ENCODE results near the gene DDX3X.

The DDX3X gene

DNA sequence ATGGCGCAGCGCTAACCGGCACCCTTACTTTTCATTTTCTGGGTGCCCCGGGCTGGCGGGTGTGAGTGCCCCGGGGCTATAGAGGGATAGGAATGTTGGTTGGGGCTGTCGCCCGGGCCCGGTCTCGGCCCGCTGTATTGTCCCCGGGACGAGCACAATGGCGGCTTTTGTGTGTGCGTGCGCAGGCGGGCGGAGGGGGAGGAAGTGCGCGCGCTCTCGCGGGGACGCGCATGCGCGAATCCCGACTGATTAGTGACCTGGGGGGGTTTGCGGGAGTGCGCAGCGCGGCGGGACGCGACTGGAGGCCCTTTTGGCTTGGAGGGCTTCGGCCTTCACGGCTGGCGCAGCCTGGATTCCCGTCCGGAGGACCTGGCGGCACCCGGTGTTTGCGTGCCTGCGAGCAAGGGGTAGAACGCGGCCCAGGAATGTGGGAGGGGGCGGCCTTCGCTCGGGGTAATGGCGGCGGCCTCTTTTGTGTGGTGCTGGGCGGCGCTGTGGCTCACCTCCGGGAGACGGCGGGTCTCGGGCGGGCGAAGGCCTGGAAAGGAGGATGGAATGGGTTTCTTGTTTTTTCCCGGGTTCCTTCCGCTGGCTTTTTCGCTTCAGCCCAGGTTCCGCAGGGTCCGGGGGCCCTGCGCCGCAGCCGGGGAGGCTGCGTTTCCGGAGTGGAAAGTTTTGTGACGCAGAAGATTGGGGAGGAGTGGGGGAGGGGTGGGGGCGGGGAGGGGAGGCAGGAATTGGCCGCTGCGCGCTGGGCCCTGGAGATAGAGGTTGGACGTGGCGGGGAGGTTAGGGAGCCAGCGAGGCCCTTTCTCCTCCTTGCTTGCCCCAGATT, 618 bp downstream of the DDX3X start (continued):
- TF ChIP-seq, protein P1, sequence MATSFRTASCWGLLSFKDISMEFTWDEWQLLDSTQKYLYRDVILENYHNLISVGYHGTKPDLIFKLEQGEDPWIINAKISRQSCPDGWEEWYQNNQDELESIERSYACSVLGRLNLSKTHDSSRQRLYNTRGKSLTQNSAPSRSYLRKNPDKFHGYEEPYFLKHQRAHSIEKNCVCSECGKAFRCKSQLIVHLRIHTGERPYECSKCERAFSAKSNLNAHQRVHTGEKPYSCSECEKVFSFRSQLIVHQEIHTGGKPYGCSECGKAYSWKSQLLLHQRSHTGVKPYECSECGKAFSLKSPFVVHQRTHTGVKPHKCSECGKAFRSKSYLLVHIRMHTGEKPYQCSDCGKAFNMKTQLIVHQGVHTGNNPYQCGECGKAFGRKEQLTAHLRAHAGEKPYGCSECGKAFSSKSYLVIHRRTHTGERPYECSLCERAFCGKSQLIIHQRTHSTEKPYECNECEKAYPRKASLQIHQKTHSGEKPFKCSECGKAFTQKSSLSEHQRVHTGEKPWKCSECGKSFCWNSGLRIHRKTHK (tag by site-specific recombination; IDR thresholded peaks at IDR 0.05): no peak
- TF ChIP-seq ZNF561 (tag by site-specific recombination; IDR thresholded peaks at IDR 0.05; ENCODE audit: borderline replicate concordance) (0 out of 2 replicates have a peak, but pooled peaks have one; percentile 25), HOXD13 (CRISPR knock-in tag; IDR thresholded peaks at IDR 0.05; ENCODE audit: borderline replicate concordance) (no peak; the same call in 1 of the 2 replicates), ZNF558 (tag by site-specific recombination; IDR thresholded peaks at IDR 0.05) (no peak), ZNF266 (tag by site-specific recombination; IDR thresholded peaks at IDR 0.05; ENCODE audit: low read depth) (no peak), PRDM1 (tag by site-specific recombination; IDR thresholded peaks at IDR 0.05) (no peak), ZNF2 (tag by site-specific recombination; IDR thresholded peaks at IDR 0.05) (no peak; the same call in 1 of the 2 replicates), ZNF600 (tag by site-specific recombination; IDR thresholded peaks at IDR 0.05) (peak; percentile 15; the same call in 1 of the 2 replicates), SETDB1 (IDR thresholded peaks at IDR 0.05; ENCODE audit: insufficient read length, low read length) (no peak), GLI2 (tag by site-specific recombination; IDR thresholded peaks at IDR 0.05; ENCODE audit: borderline replicate concordance, low read depth) (no peak), ZBTB17 (tag by site-specific recombination; IDR thresholded peaks at IDR 0.05) (no peak), ZNF324 (tag by site-specific recombination; IDR thresholded peaks at IDR 0.05) (0 out of 2 replicates have a peak, but pooled peaks have one; percentile 24), ZNF560 (tag by site-specific recombination; IDR thresholded peaks at IDR 0.05; ENCODE audit: borderline replicate concordance) (no peak), ZBTB8A (tag by site-specific recombination; IDR thresholded peaks at IDR 0.05) (no peak), ZNF843 (tag by site-specific recombination; IDR thresholded peaks at IDR 0.05) (no peak), ZFP37 (tag by site-specific recombination; IDR thresholded peaks at IDR 0.05) (peak; percentile 21; the same call in 1 of the 2 replicates), ZNF121 (tag by site-specific recombination; IDR thresholded peaks at IDR 0.05) (no peak), ZNF473 (tag by site-specific recombination; IDR thresholded peaks at IDR 0.05) (no peak), TCF7L2 (IDR thresholded peaks at IDR 0.05; ENCODE audit: borderline replicate concordance, low read depth, low read length) (no peak), ZNF48 (tag by site-specific recombination; IDR thresholded peaks at IDR 0.05) (no peak), ZNF530 (tag by site-specific recombination; IDR thresholded peaks at IDR 0.05; ENCODE audit: low read depth) (no peak)
- TF ChIP-seq, protein P2, sequence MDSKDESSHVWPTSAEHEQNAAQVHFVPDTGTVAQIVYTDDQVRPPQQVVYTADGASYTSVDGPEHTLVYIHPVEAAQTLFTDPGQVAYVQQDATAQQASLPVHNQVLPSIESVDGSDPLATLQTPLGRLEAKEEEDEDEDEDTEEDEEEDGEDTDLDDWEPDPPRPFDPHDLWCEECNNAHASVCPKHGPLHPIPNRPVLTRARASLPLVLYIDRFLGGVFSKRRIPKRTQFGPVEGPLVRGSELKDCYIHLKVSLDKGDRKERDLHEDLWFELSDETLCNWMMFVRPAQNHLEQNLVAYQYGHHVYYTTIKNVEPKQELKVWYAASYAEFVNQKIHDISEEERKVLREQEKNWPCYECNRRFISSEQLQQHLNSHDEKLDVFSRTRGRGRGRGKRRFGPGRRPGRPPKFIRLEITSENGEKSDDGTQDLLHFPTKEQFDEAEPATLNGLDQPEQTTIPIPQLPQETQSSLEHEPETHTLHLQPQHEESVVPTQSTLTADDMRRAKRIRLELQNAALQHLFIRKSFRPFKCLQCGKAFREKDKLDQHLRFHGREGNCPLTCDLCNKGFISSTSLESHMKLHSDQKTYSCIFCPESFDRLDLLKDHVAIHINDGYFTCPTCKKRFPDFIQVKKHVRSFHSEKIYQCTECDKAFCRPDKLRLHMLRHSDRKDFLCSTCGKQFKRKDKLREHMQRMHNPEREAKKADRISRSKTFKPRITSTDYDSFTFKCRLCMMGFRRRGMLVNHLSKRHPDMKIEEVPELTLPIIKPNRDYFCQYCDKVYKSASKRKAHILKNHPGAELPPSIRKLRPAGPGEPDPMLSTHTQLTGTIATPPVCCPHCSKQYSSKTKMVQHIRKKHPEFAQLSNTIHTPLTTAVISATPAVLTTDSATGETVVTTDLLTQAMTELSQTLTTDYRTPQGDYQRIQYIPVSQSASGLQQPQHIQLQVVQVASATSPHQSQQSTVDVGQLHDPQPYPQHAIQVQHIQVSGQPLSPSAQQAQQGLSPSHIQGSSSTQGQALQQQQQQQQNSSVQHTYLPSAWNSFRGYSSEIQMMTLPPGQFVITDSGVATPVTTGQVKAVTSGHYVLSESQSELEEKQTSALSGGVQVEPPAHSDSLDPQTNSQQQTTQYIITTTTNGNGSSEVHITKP (tag by site-specific recombination; IDR thresholded peaks at IDR 0.05): no peak
- TF ChIP-seq, protein P3, sequence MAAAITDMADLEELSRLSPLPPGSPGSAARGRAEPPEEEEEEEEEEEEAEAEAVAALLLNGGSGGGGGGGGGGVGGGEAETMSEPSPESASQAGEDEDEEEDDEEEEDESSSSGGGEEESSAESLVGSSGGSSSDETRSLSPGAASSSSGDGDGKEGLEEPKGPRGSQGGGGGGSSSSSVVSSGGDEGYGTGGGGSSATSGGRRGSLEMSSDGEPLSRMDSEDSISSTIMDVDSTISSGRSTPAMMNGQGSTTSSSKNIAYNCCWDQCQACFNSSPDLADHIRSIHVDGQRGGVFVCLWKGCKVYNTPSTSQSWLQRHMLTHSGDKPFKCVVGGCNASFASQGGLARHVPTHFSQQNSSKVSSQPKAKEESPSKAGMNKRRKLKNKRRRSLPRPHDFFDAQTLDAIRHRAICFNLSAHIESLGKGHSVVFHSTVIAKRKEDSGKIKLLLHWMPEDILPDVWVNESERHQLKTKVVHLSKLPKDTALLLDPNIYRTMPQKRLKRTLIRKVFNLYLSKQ (tag by site-specific recombination; IDR thresholded peaks at IDR 0.05; ENCODE audit: borderline replicate concordance): no peak
- TF ChIP-seq, protein P4, sequence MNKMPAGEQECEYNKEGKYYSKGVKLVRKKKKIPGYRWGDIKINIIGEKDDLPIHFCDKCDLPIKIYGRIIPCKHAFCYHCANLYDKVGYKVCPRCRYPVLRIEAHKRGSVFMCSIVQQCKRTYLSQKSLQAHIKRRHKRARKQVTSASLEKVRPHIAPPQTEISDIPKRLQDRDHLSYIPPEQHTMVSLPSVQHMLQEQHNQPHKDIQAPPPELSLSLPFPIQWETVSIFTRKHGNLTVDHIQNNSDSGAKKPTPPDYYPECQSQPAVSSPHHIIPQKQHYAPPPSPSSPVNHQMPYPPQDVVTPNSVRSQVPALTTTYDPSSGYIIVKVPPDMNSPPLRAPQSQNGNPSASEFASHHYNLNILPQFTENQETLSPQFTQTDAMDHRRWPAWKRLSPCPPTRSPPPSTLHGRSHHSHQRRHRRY (tag by site-specific recombination; IDR thresholded peaks at IDR 0.05): no peak
- TF ChIP-seq, protein P5, sequence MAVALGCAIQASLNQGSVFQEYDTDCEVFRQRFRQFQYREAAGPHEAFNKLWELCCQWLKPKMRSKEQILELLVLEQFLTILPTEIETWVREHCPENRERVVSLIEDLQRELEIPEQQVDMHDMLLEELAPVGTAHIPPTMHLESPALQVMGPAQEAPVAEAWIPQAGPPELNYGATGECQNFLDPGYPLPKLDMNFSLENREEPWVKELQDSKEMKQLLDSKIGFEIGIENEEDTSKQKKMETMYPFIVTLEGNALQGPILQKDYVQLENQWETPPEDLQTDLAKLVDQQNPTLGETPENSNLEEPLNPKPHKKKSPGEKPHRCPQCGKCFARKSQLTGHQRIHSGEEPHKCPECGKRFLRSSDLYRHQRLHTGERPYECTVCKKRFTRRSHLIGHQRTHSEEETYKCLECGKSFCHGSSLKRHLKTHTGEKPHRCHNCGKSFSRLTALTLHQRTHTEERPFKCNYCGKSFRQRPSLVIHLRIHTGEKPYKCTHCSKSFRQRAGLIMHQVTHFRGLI (tag by site-specific recombination; IDR thresholded peaks at IDR 0.05): no peak
- TF ChIP-seq, protein P6, sequence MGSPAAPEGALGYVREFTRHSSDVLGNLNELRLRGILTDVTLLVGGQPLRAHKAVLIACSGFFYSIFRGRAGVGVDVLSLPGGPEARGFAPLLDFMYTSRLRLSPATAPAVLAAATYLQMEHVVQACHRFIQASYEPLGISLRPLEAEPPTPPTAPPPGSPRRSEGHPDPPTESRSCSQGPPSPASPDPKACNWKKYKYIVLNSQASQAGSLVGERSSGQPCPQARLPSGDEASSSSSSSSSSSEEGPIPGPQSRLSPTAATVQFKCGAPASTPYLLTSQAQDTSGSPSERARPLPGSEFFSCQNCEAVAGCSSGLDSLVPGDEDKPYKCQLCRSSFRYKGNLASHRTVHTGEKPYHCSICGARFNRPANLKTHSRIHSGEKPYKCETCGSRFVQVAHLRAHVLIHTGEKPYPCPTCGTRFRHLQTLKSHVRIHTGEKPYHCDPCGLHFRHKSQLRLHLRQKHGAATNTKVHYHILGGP (tag by site-specific recombination; IDR thresholded peaks at IDR 0.05): no peak
- TF ChIP-seq, protein P7, sequence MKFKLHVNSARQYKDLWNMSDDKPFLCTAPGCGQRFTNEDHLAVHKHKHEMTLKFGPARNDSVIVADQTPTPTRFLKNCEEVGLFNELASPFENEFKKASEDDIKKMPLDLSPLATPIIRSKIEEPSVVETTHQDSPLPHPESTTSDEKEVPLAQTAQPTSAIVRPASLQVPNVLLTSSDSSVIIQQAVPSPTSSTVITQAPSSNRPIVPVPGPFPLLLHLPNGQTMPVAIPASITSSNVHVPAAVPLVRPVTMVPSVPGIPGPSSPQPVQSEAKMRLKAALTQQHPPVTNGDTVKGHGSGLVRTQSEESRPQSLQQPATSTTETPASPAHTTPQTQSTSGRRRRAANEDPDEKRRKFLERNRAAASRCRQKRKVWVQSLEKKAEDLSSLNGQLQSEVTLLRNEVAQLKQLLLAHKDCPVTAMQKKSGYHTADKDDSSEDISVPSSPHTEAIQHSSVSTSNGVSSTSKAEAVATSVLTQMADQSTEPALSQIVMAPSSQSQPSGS (tag by site-specific recombination; IDR thresholded peaks at IDR 0.05; ENCODE audit: low read depth): no peak

All from HEK293 (cell line).